Activated CD4-positive, alpha-beta T cell treated with anti-CD3 and anti-CD28 coated beads, Interleukin-2, amount 50 U/mL, for 16 hours (primary cell): ENCODE measurements around the gene CCDC117.

ENCODE experiments used
- DNase-seq: peaks from one replicate; pipeline ENCODE4 v3.0.0-alpha.2; 2020

The CCDC117 gene

DNA sequence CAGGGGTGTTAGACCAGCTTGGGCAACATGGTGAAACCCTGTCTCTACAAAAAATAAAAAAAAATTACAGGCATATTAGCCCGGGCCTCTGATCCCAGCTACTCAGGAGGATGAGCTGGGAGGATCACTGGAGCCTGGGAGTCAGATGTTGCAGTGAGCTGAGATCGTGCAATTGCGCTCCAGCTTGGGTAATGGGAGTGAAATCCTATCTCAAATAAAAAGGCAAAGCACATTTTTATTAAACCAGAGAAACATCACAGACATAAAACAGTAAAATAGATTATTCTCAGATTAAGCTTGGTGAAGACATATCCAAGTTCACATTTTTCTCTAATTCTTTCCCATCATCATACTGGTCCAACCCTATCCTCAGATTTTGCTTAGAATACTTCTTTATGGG is 57.9 kb downstream of the CCDC117 start:
- no peak for DNase-seq

DNA sequence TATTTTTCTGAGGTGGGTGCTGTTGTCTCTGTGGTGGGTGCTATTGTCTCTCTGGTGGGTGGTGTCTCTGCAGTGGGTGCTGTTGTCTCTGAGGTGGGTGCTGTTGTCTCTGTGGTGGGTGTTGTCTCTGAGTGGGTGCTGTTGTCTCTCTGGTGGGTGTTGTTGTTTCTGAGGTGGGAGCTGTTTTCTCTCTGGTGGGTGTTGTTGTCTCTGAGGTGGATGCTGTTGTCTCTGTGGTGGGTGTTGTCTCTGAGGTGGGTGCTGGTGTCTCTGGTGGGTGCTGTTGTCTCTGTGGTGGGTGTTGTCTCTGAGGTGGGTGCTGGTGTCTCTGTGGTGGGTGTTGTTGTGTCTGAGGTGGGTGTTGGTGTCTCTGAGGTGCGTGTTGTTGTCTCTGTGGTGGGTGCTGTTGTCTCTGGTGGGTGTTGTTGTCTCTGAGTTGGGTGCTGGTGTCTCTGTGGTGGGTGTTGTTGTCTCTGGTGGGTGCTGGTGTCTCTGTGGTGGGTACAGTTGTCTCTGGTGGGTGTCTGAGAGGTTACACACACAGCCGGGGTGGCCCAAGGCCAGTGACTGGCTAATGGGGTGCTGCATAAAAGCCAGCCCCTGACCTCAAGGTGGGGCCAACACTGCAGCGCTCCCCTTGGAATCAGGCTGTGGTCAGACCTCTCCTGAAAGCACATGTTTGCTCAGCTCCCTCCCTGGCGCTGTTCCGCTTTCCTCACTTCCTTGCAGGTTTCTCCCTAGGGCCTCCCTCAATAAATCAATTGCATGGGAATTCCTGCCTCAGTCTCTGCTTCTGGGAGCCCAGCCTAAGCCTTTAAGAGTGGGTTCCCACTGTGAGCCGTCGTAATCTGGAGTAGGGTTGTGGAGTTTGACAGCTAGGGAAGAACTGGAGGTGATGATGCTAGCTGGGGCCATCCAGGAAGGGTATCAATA is 58.9 kb downstream of the CCDC117 start:
- DNase-seq = no peak

DNA sequence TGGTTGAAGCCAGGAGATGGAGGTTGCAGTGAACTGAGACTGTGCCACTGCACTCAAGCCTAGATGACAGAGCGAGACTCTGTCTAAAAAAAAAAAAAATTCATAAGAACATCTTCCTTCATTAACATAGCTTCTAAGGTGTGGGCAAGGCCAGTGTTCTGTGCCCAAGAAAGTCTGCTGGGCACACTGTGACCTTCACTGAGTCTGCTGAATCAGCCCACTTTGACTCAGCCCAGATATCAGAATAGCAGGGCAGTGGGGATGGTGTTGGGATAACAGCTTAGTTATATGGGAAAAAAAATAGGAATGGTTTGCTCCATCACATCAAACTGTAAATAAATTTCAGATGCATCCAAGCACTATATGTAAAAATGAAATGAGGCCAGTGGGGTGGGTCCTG is 60.2 kb downstream of the CCDC117 start:
- no peak for DNase-seq

DNA sequence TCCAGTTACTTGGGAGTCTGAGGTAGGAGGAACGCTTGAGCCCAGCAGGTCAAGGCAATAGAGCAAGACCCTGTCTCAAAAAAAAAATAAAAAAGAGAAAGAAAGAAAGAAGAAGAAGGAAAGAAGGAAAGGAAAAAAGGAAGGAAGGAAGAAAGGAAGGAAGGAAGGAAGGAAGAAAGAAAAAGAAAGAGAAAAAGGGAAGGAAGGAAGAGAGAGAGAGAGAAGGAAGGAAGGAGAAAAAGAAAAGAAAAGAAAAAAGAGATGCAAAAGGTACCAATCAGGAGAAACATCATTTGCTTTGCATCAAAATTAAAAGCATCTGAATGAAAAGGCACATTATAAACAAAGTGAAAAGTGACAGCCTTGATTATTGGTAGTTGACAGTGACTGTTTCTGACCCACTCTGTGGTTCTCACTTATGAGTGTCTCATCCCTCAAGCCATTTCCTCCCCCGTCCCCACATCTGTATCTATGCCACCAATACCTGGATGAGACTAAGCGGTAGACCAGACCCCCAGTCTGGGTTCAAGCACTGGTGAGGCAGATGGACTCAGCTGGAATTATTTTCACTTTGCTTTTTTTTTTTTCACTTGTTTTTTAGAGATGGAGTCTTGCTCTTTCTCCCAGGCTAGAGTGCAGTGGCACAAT is 60.9 kb downstream of the CCDC117 start:
- peak; percentile 43 for DNase-seq

DNA sequence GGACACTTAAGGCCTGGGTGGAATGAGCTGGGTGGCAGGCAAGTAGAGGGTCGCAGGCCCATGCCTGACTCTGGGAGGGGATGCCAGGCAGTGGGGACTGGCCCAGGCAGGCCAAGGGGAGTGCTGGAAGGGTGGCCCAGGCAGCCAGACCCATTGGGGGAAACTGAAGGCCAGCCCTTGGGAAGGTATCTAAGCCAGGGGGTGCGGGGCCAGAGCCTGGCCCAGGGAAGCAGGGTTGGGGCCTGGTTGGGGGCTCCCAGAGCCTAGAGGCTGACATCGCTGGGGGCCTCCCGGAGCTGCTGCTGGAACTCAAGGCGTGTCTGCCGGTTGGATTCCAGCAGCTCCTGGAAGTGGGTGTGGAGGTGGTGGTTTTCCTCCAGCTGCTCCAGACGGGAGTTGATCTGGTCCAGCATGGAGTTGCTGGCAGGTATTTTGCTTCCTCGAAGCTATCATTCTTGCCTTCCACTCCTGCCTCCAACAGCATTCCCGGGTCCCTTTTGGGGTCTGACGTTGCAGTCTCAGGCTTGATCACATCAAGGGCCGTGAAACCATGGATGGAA is 63.2 kb downstream of the CCDC117 start:
- DNase-seq = no peak

DNA sequence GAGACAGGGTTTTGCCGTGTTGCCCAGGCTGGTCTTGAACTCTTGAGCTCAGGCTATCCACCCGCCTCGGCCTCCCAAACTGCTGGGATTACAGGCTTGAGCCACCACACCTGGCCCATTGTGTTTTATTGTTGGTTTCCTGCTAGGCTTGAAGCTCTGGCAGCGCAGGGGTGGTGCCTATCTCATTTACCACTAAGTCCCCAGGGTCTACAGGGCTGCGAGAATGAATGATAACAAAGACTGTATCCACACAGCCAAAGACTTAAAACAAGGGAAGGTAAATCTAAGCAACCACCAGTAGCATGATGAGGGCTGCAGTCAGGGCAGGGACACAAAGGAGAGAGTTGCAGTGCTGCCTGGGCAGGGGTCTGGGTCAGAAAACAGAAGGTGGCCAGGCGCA is 65.1 kb downstream of the CCDC117 start:
- DNase-seq = no peak
